HG03108 (cell line): ENCODE results near the gene APOC3.
"Not testable (repeated sequence)": the region's sequence is repeated elsewhere in the genome, so short reads cannot be mapped to it uniquely, and the experiment has no call there.

Experiments
- ATAC-seq: cut with Tn5 transposase; IDR thresholded peaks from one replicate; pipeline ENCODE4 v1.9.1; 2021; ENCODE audit warnings: moderate library complexity; ENCODE audit not compliant: unreplicated experiment

Gene APOC3

GRCh38 chr11:116801662-116802061 is 28.0 kb upstream of the APOC3 start:
- not testable (repeated sequence) for ATAC-seq

DNA sequence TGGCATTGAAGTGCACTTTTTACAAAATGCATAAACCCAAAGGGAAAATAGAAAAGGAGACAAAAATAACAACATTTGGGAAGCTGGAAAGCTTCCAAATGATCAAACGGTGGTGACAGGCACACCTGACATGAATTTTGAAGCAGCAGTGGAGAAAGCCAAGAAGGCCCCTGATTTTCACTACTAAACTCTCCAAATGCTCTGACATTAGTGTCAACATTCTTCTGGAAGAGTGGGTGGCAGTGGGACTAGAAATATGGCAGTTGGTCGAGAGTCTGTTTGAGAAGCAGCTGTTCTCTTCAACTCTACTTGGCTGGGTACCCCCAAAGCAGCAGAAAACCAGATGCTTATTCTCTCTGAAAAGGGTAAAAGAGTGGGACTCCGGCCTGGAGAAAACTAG is 25.7 kb upstream of the APOC3 start:
- no peak for ATAC-seq

DNA sequence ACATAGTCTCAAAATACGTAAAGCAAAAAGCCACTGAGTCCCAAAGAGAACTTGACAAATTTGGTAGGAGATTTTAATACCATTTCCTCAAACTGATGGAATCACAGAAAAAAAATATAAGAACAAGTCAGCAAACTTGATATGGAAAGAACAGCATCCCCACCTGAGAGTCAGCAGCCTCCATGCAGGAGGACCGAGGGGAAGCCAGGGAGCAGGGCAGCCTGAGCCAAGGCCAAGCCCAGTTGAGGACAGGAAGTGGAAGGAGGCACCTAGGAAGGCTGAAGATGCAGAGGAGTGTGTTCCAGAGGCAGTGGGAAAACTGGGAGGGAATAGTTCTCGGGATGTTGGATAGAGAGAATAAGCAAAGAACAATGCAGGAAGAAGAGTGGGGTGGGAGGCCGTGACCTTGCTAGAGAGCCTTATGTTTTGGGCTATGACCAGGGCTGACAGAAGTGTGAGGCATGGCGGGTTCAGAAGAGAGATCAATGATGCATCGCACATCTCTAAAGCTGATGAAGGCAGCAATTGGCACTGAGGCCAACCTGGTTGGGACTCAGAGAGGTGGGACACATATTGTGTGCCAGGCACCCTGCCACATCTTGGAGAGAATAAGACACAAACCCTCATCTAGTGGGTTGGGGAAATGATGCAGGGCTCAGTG is 22.0 kb upstream of the APOC3 start:
- no peak for ATAC-seq

DNA sequence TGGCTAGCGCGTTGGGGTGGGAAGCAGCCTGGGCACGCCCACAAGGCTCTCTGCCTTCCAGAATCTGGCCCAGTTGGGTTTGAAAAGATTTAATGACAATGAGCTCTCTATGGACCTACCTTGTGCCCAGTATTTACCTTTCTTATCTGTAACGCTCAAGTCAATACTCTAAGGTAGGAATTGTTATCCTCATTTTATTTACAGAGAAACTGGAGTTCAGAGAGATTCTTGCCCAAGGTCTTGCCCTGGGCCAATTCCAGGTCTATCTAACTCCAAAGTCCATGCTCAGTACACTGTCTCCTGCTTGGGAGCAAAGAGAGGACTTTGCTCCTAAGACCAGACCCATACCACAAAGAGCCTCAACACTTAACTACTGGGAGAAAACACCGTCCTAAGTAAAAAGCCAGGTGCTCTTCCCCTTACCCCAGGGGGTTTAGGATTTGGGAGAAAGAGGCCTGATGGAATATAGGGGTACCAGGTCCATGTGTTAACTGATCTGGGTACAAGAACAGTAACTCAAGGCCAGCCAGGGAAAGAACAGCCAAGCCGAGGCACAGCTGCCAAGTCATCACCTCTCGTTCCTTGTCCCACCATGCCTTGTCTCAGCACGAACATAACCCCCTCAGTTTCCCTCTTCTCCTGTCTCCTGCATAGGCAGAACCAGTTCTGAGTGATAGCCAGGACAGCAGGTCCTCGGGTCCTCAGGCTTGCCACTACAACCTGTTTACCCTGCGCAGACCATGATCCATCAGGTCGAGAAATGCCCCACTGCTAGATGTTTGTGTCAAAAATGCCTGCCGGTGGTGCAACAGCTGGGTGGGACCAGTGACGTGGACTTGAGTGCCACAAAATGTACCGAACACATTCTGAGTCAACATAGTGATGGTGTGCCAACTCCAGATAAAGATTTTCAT is 21.2 kb upstream of the APOC3 start:
- ATAC-seq = no peak

DNA sequence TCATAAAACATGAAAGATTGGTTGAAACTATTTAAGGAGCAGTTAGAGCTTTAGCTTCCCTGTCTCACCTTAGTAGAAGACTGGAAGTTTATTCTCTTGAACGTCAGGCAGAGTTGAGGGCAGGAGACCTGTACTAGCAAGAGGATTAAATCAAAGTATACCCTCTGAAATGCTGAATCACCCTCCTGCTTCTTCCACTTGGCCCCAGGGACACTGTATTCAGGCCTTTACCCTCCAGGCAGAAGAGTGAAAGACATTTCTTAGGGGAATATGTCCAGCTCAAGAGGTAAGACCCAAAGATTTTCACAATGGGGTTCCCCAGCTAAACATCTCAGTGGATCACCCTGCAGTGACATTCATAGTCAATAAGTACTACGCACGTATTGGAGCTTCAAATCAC is 18.5 kb upstream of the APOC3 start:
- no peak for ATAC-seq

DNA sequence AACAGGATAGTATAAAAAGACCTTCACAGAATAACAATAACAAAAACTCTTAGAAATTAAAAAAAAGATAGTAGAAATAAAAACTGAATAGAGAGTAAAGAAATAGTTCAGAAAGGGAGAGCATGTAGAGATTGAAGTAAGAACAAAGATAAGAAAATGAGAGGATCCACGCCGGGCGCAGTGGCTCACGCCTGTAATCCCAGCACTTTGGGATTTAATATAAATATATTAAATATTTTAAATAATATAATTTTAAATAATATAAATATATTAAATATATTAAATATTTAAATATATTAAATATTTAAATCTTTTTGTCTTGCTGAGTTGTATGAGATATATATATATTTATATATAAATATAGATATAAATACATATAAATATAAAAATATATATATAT is 17.6 kb upstream of the APOC3 start:
- no peak for ATAC-seq

DNA sequence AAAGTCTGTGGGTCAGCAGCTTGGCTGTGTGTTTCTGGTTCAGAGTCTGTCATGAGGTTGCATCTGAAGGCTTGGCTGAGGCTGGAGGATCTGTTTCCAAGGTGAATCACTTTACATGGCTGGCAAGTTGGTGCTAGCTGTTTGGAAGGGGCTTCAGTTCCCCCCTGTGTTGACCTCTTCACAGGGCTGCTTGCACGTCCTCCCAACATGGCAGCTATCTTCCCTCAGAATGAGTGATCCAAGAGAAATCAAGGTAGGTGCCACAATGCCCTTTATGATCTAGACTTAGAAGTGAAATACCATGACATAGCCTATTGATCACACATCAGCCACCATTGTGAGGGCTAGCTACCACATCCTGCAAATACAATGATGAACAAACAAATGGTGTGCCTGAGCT is 16.5 kb upstream of the APOC3 start:
- ATAC-seq = no peak

- ATAC-seq = no peak
These were observed 15.8 kb upstream of the APOC3 start for GRCh38 chr11:116813781-116814471.

DNA sequence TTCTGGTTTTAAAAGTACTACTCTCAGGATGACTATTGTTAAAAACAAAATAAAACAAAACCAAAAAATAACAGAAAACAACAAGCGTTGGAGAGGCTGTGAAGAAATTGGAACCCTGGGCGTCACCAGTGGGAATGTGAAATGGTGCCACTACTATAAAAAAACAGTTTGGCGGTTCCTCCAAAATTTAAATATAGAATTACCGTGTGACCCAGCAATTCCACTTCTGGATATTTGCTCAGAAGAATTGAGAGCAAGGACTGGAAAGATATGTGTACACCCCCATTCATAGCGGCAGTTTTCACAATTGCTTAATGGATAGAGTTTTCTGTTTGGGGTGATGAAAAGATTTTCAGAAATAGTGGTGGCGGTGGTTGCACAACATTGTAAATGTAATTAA is 15.2 kb upstream of the APOC3 start:
- no peak for ATAC-seq

DNA sequence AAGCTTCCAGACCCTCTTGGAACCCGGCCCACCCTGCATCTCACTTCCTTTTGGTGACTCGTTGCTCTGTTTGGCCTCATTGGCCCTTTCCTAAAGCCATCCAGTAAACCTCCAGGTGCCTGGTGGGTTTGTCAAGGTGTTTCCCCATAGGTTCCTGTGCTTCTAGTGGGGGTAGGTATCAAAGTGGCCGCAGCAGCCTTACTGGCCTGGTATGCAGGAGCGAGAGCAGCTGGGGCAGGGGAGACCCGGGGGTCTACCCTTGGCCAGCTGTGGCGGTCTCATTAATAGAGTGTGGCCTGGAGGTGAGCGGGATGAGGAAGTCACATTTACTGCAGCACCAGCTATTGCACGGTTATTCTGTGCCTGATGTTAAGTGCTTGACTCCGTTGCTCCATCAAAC is 10.7 kb upstream of the APOC3 start:
- ATAC-seq = no peak

GRCh38 chr11:116821050-116821918 is 8.4 kb upstream of the APOC3 start:
- ATAC-seq = no peak

DNA sequence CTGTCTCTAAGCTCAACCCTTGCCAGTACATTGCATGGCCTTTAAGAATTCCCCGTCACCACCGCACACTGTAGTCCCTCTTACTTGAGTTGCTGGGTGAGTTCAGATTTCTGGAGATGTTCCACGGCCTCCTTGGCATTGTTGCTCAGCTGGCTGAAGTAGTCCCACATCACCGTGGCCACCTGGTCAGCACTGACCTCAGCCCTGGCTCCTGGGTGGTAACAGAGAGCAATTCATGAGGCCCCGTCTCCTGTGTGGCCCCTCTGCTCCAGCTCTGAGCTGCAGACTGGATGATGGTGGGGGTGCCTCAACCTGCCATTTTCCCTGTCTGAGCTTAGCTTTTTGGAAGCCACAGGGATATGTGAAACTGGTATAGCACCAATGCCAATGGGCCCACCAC is 7.1 kb upstream of the APOC3 start:
- ATAC-seq = no peak

- ATAC-seq = no peak
These were observed 6.5 kb upstream of the APOC3 start, which contains the start of gene APOA4 for GRCh38 chr11:116823031-116823843. APOA4 (minus strand) TSS chr11:116823304; CDS start chr11:116823191, 113 bp downstream.

DNA sequence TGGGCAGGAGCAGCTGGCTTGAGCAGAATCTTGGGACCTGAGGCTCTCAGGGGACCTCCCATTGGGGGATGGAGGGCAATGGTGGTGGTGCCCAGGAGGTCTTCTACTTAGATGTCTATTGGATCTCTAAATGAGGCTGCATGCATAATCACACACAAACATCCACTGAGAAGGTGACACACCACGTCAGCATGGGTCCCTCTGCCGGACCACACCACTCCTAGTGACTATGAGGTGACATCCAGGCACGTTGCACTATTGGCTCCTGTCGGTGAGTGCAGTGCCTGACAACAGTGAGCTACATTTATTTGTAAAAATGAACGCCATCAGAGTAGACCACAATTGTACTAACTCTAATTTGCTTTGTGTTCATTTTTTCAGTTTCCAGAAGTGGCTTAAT is 4.3 kb upstream of the APOC3 start:
- no peak for ATAC-seq

DNA sequence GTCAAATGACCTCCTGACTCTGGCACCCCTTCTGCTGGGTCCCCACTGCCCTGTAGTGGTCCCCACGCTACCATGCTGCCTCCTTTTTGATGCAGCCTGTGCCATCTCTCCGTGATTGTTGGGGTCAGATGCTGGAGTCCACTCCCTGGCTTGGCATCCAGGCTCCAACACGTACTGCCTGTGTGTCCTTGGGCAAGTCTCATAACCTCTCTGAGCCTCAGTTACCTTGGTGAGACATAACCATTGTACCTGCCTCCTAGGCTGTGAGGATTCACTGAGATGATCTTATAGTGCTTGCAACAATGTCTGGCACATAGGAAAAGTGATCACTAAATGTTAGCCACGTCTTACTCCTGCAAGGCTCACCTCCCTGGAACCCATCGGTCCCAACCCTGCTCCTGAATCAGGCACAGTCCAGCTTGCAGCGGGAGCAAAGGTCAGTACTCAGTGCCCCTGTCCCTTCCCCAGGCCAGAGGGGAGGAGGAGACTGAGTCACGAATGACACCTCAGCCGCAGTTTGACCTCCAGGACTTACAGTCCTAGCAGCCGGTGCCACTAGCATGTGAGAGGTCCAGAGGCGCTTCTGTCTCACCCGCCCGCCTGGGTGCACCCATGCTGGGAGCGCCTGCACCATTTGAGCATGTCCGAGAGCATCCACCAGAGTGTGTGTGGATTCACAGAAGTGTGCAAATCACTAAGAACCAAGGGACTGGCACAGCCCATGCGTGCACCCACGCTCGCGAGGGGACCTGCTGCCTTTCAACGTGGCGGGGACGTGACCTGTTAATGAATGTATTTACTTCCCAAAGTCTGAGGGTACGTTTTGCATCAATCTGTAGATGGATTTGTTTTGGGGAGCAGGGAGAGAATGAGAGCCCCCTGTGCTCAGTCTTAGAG is 3.6 kb upstream of the APOC3 start:
- ATAC-seq = no peak

- ATAC-seq = no peak
These were observed 2.8 kb upstream of the APOC3 start for GRCh38 chr11:116826751-116827431.

GRCh38 chr11:116827461-116827860 is 2.2 kb upstream of the APOC3 start:
- ATAC-seq = no peak
